ENCODE data around the gene CFAP99. TPM values are rescaled to one million over a fixed set of nuclear protein-coding genes. Genes with fewer than 3 reads are reported as not detected.

Gene CFAP99
- total RNA-seq, 2 experiments from 2014 or later, result 0.05 TPM; not detected in 1

- CTCF ChIA-PET, result interaction anchor here (0.5 kb wide), 1 partner anchor 583 kb away, joined by 3 read pairs; no protein-coding TSS in a partner anchor
- no peaks in the 10 kb centered on the region for H3K27me3 Mint-ChIP-seq
- peaks cover 54% of the 10 kb centered on the region for H3K36me3 Mint-ChIP-seq (ENCODE audit: low read depth)
- no peaks in the 10 kb centered on the region for H3K9me3 Mint-ChIP-seq (ENCODE audit: low read depth)
- DNase-seq (peak; percentile 22), ATAC-seq (peak; percentile 63)
- H3K4me1 Mint-ChIP-seq, result peaks cover 7% of the 10 kb centered on the region
- intact Hi-C loops (cut with DNase I, micrococcal nuclease), result no loop called here
- no peak overlapping the region for H3K4me3 Mint-ChIP-seq
- POLR2A ChIA-PET, result interaction anchor here (0.8 kb wide), 1 partner anchor 26 kb away, joined by 3 read pairs; no protein-coding TSS in a partner anchor
- H3K27ac Mint-ChIP-seq, result no peak overlapping the region
Measured at GRCh38 chr4:2500547-2500946, 81.8 kb downstream of the CFAP99 start.

- POLR2A ChIA-PET, result no interaction called here
- intact Hi-C loops (cut with DNase I, micrococcal nuclease), result no loop called here
- DNase-seq (no peak), ATAC-seq (no peak)
- Mint-ChIP-seq H3K27ac (no peak overlapping the region), H3K4me1 (peaks cover 7% of the 10 kb centered on the region), H3K27me3 (no peaks in the 10 kb centered on the region), H3K36me3 (ENCODE audit: low read depth) (peaks cover 59% of the 10 kb centered on the region), H3K4me3 (no peak overlapping the region), H3K9me3 (ENCODE audit: low read depth) (no peaks in the 10 kb centered on the region)
- CTCF ChIA-PET, result interaction anchor here (0.5 kb wide), 1 partner anchor 583 kb away, joined by 3 read pairs; no protein-coding TSS in a partner anchor
Measured at GRCh38 chr4:2501034-2501594, 82.4 kb downstream of the CFAP99 start.

GRCh38 chr4:2503809-2504208 lies 85.1 kb downstream of the CFAP99 start:
- Mint-ChIP-seq H3K4me1 (peaks cover 7% of the 10 kb centered on the region), H3K4me3 (no peak overlapping the region), H3K36me3 (ENCODE audit: low read depth) (peaks cover 65% of the 10 kb centered on the region), H3K27me3 (no peaks in the 10 kb centered on the region), H3K9me3 (ENCODE audit: low read depth) (no peaks in the 10 kb centered on the region), H3K27ac (no peak overlapping the region)
- DNase-seq (no peak), ATAC-seq (no peak)
- ChIA-PET POLR2A (interaction anchor here (0.6 kb wide), 1 partner anchor 27 kb away, joined by 4 read pairs; no protein-coding TSS in a partner anchor), CTCF (no interaction called here)
- intact Hi-C loops (cut with DNase I, micrococcal nuclease), result no loop called here

DNA sequence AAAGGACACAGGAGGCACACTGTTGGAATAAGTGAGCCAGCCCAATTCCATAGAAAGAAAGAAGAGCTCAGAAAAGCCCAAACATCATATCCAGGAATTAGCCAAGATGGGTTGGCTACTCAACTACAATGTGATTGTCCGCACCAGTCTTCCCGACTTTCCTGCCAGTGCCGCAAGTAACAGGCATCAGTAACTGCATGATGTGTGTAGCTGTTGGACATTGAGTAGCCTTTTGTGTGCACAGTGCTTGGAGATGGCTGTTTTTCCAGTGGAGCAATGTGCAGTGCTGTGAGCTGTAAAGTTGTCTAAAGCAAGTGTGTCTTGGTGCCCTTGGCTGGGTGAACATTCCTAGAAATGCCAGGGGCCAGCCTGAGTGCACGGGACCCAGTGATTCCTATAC lies 88.5 kb downstream of the CFAP99 start:
- Mint-ChIP-seq H3K27ac (no peak overlapping the region), H3K9me3 (ENCODE audit: low read depth) (no peaks in the 10 kb centered on the region), H3K36me3 (ENCODE audit: low read depth) (peaks cover 49% of the 10 kb centered on the region), H3K4me3 (no peak overlapping the region), H3K4me1 (no peaks in the 10 kb centered on the region), H3K27me3 (no peaks in the 10 kb centered on the region)
- DNase-seq (no peak), ATAC-seq (no peak)
- intact Hi-C loops (cut with DNase I, micrococcal nuclease), result no loop called here
- CTCF ChIA-PET, result no interaction called here
- POLR2A ChIA-PET, result no interaction called here

- POLR2A ChIA-PET, result no interaction called here
- no peak for DNase-seq
- intact Hi-C loops (cut with DNase I, micrococcal nuclease), result no loop called here
- ATAC-seq, result no peak
- Mint-ChIP-seq H3K27ac (no peak overlapping the region), H3K4me3 (no peak overlapping the region), H3K27me3 (no peaks in the 10 kb centered on the region), H3K36me3 (ENCODE audit: low read depth) (peaks cover 50% of the 10 kb centered on the region), H3K4me1 (no peaks in the 10 kb centered on the region), H3K9me3 (ENCODE audit: low read depth) (no peaks in the 10 kb centered on the region)
- CTCF ChIA-PET, result interaction anchor here (0.6 to 0.8 kb wide), 2 partner anchors 20 to 340 kb away, joined by 3 read pairs; no protein-coding TSS in a partner anchor
Measured at GRCh38 chr4:2507855-2508254, 89.1 kb downstream of the CFAP99 start.

DNA sequence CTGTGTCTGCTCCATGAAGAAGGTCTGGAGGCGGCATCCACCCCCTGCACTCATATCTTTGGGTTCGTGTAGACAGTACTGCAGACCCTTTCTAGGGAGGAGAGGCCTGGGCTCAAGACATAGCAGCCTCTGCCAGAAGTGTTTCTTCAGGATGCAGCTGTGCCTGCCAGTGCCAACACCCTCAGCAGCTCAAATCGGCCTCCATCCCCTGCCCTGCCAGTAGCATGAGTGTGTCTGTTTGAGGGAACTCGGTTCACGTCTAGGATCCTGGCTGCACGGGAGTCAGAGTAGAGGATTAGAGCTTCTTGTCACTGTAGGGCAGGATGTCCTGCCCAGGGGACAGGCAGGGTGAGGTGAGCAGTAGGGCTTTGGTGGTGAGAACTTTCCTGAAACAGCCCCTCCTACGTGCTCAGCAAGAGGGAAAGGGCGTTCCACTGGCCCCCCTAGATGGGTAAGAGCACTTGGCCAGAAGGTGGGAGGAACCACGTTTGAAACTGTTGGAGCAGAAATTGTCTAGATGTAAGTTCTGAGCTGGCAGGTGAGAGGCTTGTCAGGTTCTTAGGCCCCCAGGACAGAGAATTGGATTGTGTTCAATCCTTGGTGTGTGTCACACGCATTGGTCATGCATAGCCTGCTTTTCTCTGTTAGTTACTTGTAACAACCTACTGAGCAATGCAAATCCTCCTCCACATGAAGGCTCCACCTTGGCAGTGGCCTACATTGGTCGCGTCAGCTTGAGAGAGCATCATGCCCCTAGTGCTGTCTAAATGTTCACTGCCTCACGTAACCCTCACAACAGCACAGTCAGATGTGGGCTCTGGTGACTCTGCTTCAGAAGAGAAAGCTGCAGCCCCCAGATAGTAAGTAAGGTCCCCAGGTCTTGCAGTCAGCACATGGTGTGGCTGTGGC lies 91.8 kb downstream of the CFAP99 start:
- Mint-ChIP-seq H3K9me3 (ENCODE audit: low read depth) (no peaks in the 10 kb centered on the region), H3K27me3 (no peaks in the 10 kb centered on the region), H3K4me1 (no peaks in the 10 kb centered on the region), H3K36me3 (ENCODE audit: low read depth) (peaks cover 57% of the 10 kb centered on the region), H3K27ac (no peak overlapping the region), H3K4me3 (no peak overlapping the region)
- intact Hi-C loops (cut with DNase I, micrococcal nuclease), result no loop called here
- no peak for DNase-seq
- no peak for ATAC-seq
- CTCF ChIA-PET, result interaction anchor here (0.8 kb wide), 1 partner anchor 179 kb away, joined by 3 read pairs; no protein-coding TSS in a partner anchor
- POLR2A ChIA-PET, result no interaction called here

DNA sequence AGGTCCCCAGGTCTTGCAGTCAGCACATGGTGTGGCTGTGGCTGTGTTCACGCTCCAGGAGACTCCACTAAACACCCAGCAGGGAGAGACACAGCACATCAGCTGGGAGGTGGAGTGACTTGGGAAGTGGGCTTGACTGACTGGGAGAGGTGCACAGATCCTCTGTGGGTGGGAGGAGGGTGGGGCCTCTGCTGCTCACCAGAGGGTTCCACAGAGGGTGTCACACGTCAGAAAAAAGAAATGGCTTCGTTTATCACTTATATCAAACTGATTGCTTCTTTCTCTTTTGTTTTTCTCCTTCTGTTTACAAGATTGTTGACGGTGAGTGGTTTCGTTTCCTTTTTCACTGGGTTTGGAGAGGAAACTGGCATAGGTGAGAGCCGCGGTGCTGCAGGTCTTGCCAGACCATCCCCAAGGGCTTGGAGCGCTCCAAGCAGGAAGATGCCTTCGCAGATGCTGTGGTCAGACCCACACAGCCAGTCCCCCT lies 92.9 kb downstream of the CFAP99 start:
- H3K4me3 Mint-ChIP-seq, result no peak overlapping the region
- CTCF ChIA-PET, result no interaction called here
- no peak for ATAC-seq

More for the DNA sequence above, 92.9 kb downstream of the CFAP99 start:
- DNase-seq, result no peak
- intact Hi-C loops (cut with DNase I, micrococcal nuclease), result no loop called here
- Mint-ChIP-seq H3K27ac (no peak overlapping the region), H3K27me3 (no peaks in the 10 kb centered on the region), H3K9me3 (ENCODE audit: low read depth) (no peaks in the 10 kb centered on the region), H3K36me3 (ENCODE audit: low read depth) (peaks cover 56% of the 10 kb centered on the region), H3K4me1 (no peaks in the 10 kb centered on the region)
- POLR2A ChIA-PET, result no interaction called here

Other genes with a start within 250 kb of the CFAP99 start
- gene HAUS3, start 176.8 kb upstream of the CFAP99 start, total RNA-seq, result 10 to 100 TPM; 14.6 to 18.6 TPM
- gene POLN, start 176.8 kb upstream of the CFAP99 start, total RNA-seq, result 1 to 10 TPM; 2.3 to 3.2 TPM
- 1 to 10 TPM; 1.6 to 2.3 TPM for gene MXD4, start 156.8 kb upstream of the CFAP99 start, total RNA-seq
- gene ZFYVE28, start 310 bp upstream of the CFAP99 start, total RNA-seq, result 1 to 10 TPM; 8.7 to 9.3 TPM
- 10 to 100 TPM; 87.5 to 94.1 TPM for gene RNF4, start 50.2 kb downstream of the CFAP99 start, total RNA-seq
- gene FAM193A, start 117.7 kb downstream of the CFAP99 start, total RNA-seq, result 10 to 100 TPM; 22.1 to 30.1 TPM